Activated CD4-positive, alpha-beta T cell treated with anti-CD3 and anti-CD28 coated beads for 1 hour (primary cell): ENCODE data around the gene OTOGL.
"Not testable (repeated sequence)": the region's sequence is repeated elsewhere in the genome, so short reads cannot be mapped to it uniquely, and the experiment has no call there.

Experiments
- DNase-seq: peaks from one replicate; pipeline ENCODE4 v3.0.0-alpha.2; 2020

Gene OTOGL

DNA sequence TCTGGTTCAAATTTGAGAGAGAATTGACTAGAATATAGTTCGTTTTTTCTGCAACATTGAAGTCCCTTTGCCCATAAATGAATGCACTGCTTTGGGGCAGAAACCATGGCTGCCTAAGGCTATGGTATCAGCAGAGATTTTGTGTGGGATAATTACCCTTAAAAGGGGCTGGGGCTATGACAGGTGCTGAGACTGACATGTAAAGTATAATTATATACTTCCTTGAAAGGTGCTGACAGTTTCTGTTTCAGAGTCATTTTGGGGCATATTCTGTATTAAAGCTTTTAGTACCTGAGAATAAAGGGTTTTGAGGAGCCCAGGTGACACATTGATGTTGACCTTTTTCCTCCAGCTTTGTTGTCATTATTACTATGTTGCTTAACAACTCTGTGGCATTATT, 194.4 kb downstream of the OTOGL start:
- DNase-seq: no peak

DNA sequence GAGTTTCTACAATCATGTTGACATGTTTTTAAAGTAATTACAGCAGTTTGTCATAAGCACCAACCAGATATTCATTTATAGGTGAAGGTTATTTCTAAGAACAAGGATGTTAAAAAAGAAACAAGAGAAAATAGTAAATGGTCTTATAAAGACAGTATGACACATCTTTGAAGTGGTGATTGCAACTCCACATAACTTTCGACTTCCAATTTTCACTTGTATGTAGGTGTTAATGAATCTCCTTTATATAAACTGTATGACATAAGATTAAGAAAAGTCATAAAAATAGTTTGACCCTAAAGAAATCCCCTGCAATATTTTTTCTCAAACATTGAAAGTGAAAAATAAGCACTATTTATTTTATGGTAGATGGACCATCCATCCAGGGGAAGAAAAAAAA, 199.9 kb downstream of the OTOGL start:
- no peak for DNase-seq

DNA sequence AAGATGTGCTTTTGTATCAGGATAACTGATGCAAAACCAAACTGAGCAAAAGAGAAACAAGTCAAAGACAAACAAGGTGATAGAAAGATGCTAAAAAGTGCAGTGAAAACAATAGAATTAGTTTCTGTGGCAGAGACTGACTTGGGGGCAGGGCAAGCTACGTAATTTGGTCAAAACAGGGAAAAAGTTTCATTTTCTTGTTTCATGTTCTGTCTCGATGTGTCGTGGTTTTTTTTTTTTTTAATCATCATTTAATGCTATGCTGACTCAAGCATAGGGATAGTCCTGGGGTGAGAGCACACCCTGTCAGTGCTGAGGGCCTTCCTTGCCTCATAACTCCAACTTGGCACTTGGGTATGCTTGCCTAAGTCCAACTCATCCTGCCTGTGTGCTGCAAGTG, 200.6 kb downstream of the OTOGL start:
- DNase-seq: no peak

DNA sequence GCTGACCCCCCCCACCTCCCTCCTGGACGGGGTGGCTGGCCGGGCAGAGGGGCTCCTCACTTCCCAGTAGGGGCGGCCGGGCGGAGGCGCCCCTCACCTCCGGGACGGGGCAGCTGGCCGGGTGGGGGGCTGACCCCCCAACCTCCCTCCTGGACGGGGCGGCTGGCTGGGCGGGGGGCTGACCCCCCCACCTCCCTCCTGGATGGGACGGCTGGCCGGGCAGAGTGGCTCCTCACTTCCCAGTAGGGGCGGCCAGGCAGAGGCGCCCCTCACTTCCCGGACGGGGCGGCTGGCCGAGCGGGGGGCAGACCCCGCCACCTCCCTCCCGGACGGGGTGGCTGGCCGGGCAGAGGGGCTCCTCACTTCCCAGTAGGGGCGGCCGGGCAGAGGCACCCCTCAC, 208.1 kb downstream of the OTOGL start:
- DNase-seq: not testable (repeated sequence)

DNA sequence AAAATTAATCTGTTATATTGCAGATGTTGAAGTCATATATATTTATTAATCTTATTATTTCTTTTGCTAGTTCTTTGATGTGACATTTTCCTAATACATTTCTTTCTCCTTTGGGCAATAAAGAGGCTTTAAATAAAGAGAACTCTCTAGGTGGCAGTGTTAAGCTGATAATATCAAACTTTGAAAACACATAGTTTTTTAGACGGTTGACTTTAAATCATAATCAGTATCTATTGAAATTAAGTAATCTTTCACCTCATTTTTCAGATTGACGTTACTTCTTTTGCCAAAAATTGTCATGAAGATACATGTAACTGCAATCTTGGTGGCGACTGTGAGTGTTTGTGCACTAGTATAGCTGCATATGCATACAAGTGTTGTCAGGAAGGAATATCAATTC, 213.9 kb downstream of the OTOGL start:
- DNase-seq: no peak

DNA sequence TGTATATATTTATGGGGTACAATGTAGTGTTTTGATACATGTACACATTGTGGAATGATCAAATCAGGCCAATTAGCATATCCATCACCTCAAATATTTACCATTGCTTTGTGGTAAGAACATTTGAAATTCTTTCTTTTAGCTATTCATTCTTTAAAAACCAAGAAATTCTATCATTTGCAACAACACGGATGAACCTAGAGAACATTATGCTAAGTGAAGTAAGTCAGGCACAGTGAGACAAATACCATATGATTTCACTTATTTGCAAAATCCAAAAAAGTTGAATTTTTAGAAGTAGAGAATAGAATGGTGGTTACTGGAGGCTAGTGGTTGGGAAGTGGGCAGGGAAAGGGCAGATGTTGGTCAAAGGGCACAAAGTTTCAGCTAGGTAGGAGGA, 215.4 kb downstream of the OTOGL start:
- no peak for DNase-seq

DNA sequence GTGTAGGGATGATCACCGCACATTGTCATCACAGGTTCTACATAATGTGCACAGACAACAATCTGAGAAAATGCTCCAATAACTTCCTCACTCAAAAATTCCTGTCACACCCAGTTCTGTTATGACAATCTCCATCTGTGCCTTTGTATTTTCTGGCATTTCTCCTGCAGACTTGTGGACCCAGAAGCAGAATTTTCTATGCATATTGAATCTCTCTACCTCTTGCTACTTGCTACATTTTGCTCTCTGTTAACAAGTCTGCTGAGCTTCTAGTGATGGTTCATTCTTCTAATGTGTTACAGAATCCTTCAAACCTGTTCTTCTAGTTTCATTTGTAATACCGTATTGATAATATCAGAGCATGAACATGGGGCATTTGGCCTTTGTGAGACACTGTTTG, 216.9 kb downstream of the OTOGL start:
- DNase-seq: no peak

DNA sequence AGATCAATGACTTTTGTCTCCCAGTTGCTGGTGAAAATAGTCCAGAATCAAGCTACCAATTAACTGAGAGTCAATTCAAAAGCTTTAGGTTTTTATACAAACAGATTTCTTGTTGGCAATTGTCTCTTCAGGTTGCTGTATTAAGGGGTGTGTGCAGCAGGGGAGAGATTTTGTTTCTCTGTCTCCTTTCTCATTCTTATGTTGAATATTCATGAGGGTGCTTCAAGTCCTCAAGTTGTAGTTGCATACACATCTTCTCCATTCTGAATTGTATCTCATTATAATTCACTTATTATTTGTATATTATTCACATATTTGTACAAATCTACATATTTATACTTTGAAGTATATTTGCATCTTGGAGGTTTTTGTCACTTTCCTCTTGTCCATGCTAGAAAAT, 218.0 kb downstream of the OTOGL start:
- DNase-seq: no peak

DNA sequence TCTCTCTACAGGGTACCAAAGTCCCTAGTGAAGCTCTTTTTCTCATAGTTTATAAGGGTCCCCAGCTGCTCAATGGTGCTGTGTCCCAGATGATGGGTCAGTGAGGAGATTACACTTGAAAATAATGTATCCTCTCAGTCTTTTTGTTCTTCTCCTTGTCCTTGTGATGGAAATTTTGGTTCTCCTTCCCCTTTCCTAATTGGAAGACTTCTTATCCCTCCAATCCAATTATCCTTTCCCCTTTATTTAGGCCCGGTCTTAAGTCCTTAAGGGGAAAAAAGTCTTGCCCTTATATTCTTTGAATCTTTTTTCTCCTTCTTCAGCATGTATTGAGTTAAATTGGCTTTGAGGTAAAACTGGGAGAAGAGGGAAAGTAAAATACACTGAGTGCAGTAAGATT, 218.6 kb downstream of the OTOGL start:
- no peak for DNase-seq

DNA sequence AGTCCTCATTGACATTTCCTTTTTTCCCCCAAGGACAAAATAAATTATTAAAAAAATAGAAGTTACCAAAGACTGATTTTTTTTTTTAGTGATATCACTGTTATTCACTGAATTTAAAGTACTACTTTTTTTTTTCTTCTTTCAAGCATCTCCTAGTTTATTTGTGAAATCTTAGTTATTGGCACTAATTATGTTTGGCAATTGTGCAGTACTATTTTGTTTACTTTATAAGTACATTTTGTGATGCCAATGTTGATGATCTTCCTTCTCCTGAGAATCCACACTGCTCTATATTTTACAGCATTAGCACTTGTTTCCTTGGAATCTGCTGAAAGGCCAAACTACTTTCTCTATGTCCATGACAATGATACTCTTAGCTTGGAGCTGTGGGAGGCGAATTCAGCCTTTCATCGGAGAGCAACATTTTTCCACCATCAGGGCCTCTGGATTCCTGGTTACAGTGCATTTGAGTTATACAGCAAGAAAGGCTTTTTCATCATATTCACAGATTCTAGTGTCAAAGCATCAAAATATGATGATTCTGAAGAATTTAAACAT, 220.9 kb downstream of the OTOGL start:
- DNase-seq: no peak

DNA sequence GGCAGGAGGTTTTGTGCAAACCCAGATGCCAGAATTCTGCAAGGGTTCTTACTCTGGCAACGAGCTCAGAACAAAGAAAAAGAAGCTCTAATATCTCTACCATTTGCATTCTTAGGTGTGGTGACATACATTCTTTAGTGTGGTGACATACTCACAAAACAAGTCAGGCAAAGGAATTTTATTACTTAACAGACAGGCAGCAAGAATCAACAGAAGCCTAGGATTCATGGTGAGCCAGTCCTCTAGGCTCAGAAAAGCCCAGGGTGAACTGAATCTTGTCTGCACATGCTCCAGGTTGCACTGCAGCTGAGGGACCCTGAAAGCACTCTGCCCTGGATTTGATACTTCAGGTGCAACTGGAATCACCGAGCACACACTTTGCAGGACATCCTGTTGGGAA, 222.3 kb downstream of the OTOGL start:
- no peak for DNase-seq

DNA sequence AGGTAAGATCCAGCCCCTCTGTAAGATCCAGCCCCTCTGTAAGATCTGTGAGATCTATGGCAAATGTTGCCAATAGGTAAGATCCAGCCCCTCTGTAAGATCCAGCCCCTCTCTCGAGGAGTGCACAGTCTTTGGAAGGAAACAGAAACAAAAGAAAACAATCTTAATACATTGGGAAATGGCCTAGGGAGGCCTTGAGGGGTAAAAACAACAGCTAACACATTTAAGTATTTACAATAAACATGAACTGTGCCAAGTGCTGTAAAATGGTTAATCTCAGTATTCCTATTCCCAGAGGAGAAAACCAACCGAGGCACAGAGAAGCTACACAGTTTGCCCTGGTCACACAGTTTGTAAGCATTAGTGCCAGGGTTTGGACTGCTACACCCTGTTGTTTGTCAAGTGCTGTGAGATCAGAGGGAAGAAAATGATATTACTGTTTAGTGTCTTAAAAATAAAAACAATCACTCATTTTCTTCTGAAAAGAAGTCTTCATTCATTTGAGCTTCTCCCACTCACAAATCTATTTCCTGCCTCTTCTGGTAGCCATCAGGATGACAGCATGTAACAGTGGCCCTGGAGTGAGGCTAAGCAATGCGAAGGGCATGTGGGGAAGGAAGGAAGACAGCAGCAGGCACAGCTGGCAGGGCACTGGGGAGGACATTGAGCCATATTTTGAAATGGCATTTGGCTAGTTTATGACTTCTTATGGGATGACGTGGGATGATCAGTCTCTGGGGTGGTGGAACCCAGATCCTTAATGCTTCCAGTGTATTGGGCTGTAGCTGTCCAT, 226.0 kb downstream of the OTOGL start:
- DNase-seq: no peak

DNA sequence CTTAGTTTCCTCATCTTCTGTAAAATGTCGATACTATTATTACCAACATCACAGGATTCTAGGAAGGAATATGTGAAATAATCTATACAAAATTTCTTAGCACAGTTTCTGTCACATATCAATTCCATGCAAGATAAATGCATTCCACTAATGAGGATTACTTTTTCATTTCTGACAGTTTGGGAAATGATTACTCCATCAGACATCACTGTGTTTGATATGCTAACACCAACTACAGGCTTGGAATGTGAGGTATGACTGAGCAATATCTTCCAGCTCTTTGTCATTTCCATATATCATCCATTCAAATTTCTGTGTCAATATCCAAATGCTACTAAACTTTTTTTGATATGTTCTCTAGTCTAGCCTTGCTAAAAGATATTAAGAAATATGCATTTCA, 233.5 kb downstream of the OTOGL start:
- DNase-seq: no peak

DNA sequence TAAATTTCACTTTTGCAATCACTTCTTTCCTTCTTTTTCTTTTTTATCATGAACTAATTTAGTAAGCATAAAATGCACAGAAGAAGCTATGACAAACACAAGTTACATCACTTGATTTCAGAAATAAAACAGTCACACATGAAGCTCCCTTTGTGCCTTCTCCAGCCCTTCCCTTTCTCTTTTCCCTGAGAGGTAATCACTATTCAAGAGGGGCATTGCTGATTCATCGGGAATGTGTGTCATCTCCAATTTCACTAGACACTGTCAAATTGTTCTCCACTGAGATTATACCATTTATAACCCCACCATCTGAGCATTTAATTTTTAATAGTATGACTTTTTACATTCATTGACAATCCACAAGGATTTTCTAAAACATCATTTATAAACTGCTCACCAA, 253.1 kb downstream of the OTOGL start:
- DNase-seq: no peak

DNA sequence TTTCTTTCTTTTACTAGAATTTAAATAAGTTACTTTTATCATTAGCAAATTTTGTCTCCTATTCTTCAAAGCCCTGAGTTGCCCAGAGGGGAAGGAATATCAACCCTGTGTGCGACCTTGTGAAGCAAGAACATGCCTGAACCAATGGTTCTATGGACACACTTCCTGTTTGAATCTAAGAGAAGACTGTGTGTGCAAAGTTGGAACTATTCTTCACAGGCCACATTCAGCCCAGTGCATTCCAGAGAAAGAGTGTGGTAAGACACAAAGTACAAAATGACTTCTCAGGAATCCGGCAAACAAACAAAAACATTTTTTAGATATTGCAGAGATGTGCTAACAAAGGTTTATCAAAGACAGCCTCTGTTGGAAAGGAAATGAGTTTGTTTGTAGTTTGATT, 253.9 kb downstream of the OTOGL start:
- DNase-seq: no peak

DNA sequence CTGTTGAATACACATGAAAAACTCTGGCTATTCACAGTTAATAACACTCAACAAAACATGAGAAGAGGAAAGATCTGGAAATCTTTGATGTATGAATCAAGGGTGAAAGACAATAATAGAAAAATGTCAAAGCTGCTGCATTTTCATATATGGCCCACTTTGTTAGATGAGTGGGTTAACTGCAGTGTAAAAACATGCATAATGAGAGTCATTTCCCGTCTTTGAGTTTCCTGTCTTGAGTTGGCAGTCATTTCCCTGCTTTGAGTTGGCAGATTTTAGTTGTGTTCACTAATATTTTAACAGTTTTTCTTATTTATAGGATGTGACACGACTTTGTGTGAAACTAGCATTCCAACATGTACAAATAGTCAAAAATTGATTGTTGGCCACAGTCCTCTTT, 256.8 kb downstream of the OTOGL start:
- no peak for DNase-seq

DNA sequence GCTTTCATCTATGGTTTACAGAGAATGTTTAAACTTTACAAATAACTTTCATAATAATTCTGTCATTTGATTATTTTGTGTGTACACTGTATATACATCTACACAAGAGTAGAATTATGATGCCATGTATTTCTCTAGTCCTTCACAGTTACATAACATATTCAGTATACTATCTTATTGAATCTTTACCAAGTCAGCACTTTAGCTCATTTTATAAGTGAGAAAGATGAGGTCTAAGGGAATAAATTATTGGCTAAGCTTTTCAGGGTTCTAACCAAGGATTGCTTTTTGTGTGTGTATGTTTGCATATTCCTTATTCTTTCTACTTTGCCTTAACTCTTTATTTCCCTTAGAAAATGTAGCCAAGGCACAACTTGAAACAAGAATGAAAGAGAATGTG, 260.4 kb downstream of the OTOGL start:
- DNase-seq: no peak

DNA sequence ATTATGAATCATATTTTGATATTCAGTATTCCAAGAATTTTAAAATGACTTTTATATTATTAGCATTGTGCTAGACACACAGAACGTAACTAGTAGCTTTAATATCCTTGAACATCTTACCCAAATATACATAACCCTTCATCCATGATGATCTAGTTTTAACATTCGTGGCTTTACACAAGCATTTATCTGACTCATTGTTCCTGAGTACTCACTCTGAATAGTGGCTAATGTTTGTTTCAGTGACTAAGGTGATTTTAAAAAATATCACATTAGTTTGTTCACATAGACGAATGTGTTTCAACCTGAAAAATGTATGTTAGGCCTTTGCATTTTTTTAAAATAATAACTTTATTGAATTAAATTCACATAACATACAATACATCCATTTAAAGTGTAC, 264.7 kb downstream of the OTOGL start:
- no peak for DNase-seq

DNA sequence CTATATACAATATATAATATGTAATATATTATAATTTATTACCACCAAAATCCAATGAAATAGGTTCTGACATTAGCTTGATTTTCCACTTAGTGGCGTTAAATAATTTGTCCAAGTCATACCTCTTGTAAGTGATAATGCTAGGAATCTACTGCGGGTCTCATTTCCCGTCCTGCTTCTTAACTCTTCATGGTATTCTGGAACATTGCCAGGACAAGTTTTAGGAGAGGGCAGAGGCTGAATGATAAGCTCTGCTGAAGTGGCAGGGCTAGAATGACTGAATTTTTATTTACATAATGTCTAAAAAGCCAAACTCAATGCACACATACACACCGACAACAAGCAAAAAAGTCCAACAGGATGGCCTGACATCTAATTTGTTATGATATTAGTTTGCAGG, 274.3 kb downstream of the OTOGL start:
- DNase-seq: no peak

DNA sequence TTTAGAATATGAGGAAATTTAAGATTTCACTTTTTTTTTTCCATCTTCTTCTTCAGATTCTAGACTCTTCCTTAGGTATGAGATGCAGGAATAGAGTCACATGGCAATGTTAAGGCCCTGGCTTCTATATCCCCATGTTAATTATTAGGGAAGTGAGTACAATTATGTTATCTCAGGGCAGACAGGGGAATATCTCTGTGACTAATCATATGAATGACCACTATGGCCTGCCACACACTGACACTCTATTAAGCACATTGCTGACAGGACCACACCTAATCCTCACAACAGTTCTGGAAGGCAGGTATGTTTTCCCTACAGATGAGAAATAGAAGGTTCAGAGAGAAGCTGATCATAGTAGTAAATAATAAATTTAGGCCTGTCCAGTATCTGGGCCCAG, 275.3 kb downstream of the OTOGL start:
- DNase-seq: no peak

DNA sequence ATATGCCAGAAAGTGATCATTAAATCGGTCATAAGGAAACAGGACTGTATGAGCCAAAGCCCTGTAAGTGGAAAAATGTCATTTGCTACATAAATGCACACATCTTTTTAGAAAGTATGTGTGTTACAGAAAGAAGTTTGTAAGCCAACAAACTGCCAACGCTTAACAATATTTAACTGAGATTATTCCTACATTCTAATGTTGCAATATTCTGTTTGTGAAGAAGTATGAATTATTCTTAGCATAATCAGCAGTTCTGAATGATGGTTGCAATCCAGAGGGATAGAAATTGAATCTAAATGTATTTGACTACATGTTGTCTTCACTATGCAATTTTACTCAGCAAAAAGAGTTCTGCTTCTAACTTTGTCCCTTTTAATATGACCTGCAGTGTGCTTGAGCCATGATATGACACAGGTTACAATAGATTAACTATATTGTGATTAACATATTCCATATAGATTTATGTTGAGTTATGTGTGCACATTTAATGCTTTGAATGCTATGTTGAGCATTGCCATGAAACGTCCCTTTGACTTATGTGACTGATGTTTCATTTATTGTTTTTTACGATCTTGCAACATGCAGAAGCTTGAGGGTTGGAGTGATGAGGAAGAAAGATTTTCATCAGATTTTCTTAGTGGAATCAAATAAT, 277.9 kb downstream of the OTOGL start:
- DNase-seq: no peak

DNA sequence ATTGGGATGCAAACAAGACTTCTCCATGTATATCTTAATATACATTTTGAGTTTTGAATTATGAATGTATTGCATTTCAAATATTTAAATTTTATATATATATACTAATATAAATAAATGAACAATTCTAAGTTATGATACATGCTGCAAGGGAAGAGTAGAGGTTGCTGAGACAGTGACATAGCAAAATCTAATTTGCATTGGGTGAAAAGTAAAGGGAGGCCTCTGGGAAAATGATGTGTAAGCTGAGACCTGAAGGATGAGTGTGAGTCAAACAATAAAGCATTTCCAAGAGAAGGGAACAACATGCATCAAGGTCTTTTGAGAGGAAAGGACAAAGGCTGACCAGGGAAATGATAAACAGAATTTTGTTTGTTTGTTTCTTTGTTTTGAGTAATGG, 281.8 kb downstream of the OTOGL start:
- no peak for DNase-seq

DNA sequence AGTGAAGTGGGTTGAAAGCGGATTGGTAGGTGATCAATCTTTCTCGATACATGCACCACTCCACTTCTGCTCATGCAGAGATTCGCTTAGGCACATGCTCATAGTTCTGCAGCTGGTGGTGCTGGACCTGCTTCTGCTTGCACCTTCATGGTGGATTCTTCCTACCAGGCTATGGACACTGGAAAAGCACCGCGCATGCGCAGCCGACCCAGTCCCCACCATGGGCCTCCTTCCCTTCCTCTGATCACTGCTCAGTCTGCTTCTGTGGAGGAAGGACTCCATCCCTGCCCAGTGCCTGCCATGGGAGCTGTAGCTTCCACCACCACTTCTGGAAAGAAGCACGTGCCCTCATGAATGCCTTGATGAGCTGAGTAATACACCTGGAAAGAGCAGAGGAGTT, 282.9 kb downstream of the OTOGL start:
- DNase-seq: no peak

DNA sequence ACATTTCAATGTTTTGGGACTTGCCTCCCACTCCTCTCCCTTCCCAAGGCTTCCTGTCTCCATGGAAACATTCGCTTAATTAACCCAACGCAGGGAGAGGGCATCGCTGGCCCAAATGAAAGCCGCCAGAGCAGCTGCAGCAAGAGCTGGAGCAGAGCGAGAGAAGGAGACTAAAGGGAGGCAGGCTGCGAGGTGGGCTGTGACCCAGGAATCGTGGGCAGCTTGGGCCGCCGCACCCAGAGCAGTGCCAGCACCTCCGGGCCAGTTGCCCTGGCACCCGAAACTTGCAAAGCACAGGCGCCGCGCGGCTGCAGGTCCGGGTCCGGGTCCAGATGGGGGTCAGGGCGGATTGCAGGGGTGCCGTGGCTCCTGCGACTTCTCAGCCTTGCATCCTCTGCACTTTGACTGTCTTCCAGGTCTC, 301.2 kb downstream of the OTOGL start:
- no peak for DNase-seq

DNA sequence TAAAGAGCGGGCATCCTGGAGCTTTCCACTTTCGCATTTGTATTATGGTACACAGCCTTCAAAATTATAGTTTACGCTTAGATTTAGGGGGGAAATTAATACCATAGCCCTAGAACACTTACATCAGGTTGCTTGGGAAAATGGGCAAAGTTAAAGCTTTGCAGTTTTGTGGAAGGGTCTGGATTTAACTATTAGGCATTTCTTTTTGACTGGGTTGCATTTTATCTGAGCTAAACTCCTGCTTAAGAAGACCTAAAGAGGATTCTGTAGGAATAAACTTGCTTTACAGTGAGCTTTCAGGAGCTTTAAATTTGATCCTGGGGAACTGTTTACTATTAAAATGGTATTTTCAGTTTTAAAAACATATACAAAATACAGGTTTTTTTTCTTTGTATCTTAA, 301.9 kb downstream of the OTOGL start:
- DNase-seq: no peak
